K562 (cell line): ENCODE results near the gene C1orf167. TPM values are rescaled to one million over a fixed set of nuclear protein-coding genes. Genes with fewer than 3 reads are reported as not detected.

Source experiments
- CHD7 ChIP-seq: fragments of 200-600 bp; sonication (generic); IDR thresholded peaks from one replicate; pipeline ENCODE4 v1.6.1; 2012; ENCODE audit warnings: mild to moderate bottlenecking, low read depth, low read length, inconsistent platforms
- GTF2A2 ChIP-seq: IDR thresholded peaks from 2 replicates; pipeline ENCODE4 v1.6.1; 2016; ENCODE audit warnings: mild to moderate bottlenecking, missing genetic modification characterization, missing compliant biosample characterization
- MAFG ChIP-seq: fragments of 450-650 bp; conservative IDR thresholded peaks from 2 replicates; pipeline ENCODE4 v1.6.1; 2016; ENCODE audit warnings: missing genetic modification characterization, missing compliant biosample characterization
- MXI1 ChIP-seq: IDR thresholded peaks from 2 replicates; pipeline ENCODE4 v1.6.1; 2011; ENCODE audit warnings: low read depth, mild to moderate bottlenecking, improper control_type of control experiment, low read length
- NKRF ChIP-seq: fragments of 450-650 bp; IDR thresholded peaks from 2 replicates; pipeline ENCODE4 v1.6.1; 2016; ENCODE audit warnings: borderline replicate concordance
- NR2C1 ChIP-seq, 2 experiments: fragments of 450-650 bp; IDR thresholded peaks; 2 replicates each; pipeline ENCODE4 v1.6.1; 2017; ENCODE audit warnings: mild to moderate bottlenecking in 2 of 2, antibody characterized with exemption in 1 of 2, inconsistent platforms in 1 of 2, missing compliant biosample characterization in 1 of 2, missing genetic modification characterization in 1 of 2
- NR2C2 ChIP-seq, 2 experiments: fragments of 200-800 bp in 1 of 2; sonication (Bioruptor generic) in 1 of 2; sonication (generic) in 1 of 2; formaldehyde crosslinking in 1 of 2; IDR thresholded peaks; 2 replicates each; pipeline versions ENCODE4 v1.6.1 to v1.8.0; 2016 to 2022; ENCODE audit warnings: mild to moderate bottlenecking in 1 of 2, missing compliant biosample characterization in 1 of 2, missing genetic modification characterization in 1 of 2, missing genetic modification reagents in 1 of 2
- PCBP2 ChIP-seq: fragments of 200-400 bp; formaldehyde crosslinking; IDR thresholded peaks from 2 replicates; pipeline ENCODE4 v1.6.1; 2018; ENCODE audit warnings: low read length, low read depth, mild to moderate bottlenecking, moderate library complexity; ENCODE audit not compliant: poor library complexity, severe bottlenecking
- PTBP1 ChIP-seq: fragments of 200-400 bp; formaldehyde crosslinking; IDR thresholded peaks from 2 replicates; pipeline ENCODE4 v1.6.1; 2017; ENCODE audit warnings: low read depth, low read length
- RBBP5 ChIP-seq: fragments of 200-600 bp; sonication (generic); IDR thresholded peaks from 2 replicates; pipeline ENCODE4 v1.6.1; 2012; ENCODE audit warnings: borderline replicate concordance, mild to moderate bottlenecking, low read length, control low read depth, inconsistent platforms; ENCODE audit not compliant: insufficient read depth, poor library complexity, severe bottlenecking
- SREBF1 ChIP-seq: fragments of 150-350 bp; IDR thresholded peaks from 2 replicates; pipeline ENCODE4 v1.6.1; 2014; ENCODE audit warnings: antibody characterized with exemption, low read depth, low read length, borderline replicate concordance
- THAP7 ChIP-seq: fragments of 250-450 bp; sonication (Bioruptor Pico); IDR thresholded peaks from 2 replicates; pipeline ENCODE4 v1.5.0; 2021
- ZBTB1 ChIP-seq: sonication (generic); formaldehyde crosslinking; IDR thresholded peaks from 2 replicates; pipeline ENCODE4 v1.8.1; 2023; ENCODE audit warnings: missing genetic modification reagents, low read depth, mild to moderate bottlenecking, borderline replicate concordance
- polyA plus RNA-seq, 8 experiments: library from polyadenylated mRNA; depleted of rRNA in 4 of 8; stranded (reverse) in 5 of 8; unstranded in 3 of 8; fragments of >200 nt; fragmentation: Nextera tagmentation in 2 of 8; fragmentation: Illumina TruSeq in 1 of 8; extraction: Ambion mirVana in 2 of 8; extraction: Trizol in 1 of 8; gene quantifications; 2 replicates each; pipeline versions ENCODE4 v1.2.1 to v1.2.3, GENCODE V29; 2011 to 2014; ENCODE audit warnings: inconsistent platforms in 1 of 8, missing spikeins in 1 of 8
- total RNA-seq, 7 experiments: library from RNA; depleted of rRNA in 6 of 7; stranded (reverse); fragments of >200 nt in 6 of 7; fragmentation: Illumina TruSeq in 2 of 7; extraction: Trizol in 2 of 7; gene quantifications; 2 replicates each; pipeline versions ENCODE4 v1.2.1 to v1.2.3, GENCODE V29; 2011 to 2021; ENCODE audit warnings: low replicate concordance in 1 of 7

C1orf167 gene
- total and polyA plus RNA-seq, 9 of the 15 experiments (the other 6 are each of a cell fraction or from before 2014, with no cell fraction given): 0.22 to 0.86 (median 0.31) TPM; not detected in 2

GRCh38 chr1:11802616-11802972 is 40.6 kb downstream of the C1orf167 start (continued):
- peak; percentile 17 for TF ChIP-seq RBBP5
- no peak for TF ChIP-seq MAFG (tag)
- TF ChIP-seq SREBF1: peak; percentile 68; the same call in 1 of the 2 replicates
- peak; percentile 15; the same call in 1 of the 2 replicates for TF ChIP-seq NKRF
- TF ChIP-seq NR2C2 (CRISPR knock-in tag; IDR thresholded peaks at IDR 0.05): peak; percentile 97
- peak; percentile 99 for TF ChIP-seq NR2C2 (tag; IDR thresholded peaks at IDR 0.05)
- 0 out of 2 replicates have a peak, but pooled peaks have one; percentile 11 for TF ChIP-seq THAP7 (CRISPR knock-in tag)
- TF ChIP-seq NR2C1 (IDR thresholded peaks at IDR 0.05): no peak
- TF ChIP-seq NR2C1 (tag; IDR thresholded peaks at IDR 0.05): peak; percentile 99
- TF ChIP-seq PCBP2: no peak
- no peak for TF ChIP-seq CHD7
- TF ChIP-seq MXI1: no peak
- no peak for TF ChIP-seq ZBTB1 (CRISPR knock-in tag)
- TF ChIP-seq GTF2A2 (tag): no peak
- TF ChIP-seq PTBP1: 0 out of 2 replicates have a peak, but pooled peaks have one; percentile 26
